Lower lobe of right lung (tissue), 2 donors: Measurements from ENCODE around the gene CDS1. TPM values are rescaled to one million over a fixed set of nuclear protein-coding genes. Genes with fewer than 3 reads are reported as not detected.

Experiments used
- ATAC-seq, 2 donors: fragments of 200-7000 bp; cut with Tn5 transposase; one replicate each; pipeline ENCODE4 v1.9.1; 2020 to 2022; ENCODE audit warnings: mild to moderate bottlenecking in 2 of 2, moderate library complexity in 2 of 2
- DNase-seq: peaks from one replicate; pipeline ENCODE4 v3.0.0-alpha.2; 2020
- H3K27ac ChIP-seq: fragments of 200-600 bp; one replicate; pipeline ENCODE4 v1.8.0; 2022
- H3K27me3 ChIP-seq: fragments of 200-600 bp; one replicate; pipeline ENCODE4 v1.8.0; 2022; ENCODE audit warnings: low read depth
- H3K36me3 ChIP-seq: fragments of 200-600 bp; one replicate; pipeline ENCODE4 v1.8.0; 2022; ENCODE audit warnings: mild to moderate bottlenecking
- H3K4me1 ChIP-seq: fragments of 200-600 bp; one replicate; pipeline ENCODE4 v1.8.0; 2022
- H3K4me3 ChIP-seq: fragments of 200-600 bp; one replicate; pipeline ENCODE4 v1.8.0; 2022; ENCODE audit warnings: mild to moderate bottlenecking
- H3K9me3 ChIP-seq: fragments of 200-600 bp; one replicate; pipeline ENCODE4 v1.8.0; 2022
- CTCF ChIP-seq: fragments of 200-600 bp; IDR thresholded peaks from one replicate; pipeline ENCODE4 v1.8.0; 2022; ENCODE audit warnings: antibody characterized with exemption, mild to moderate bottlenecking
- intact Hi-C: fragments of 100-400 bp; cut with DNase I; formaldehyde crosslinking; loops from one replicate; pipeline ENCODE4 v1.11.0; 2022
- total RNA-seq: library from RNA; stranded (reverse); fragmentation: NEBNext Ultra II Directional; extraction: Animal tissue kit (Norgen Biotek cat#: 25700); gene quantifications from one replicate; pipeline ENCODE4 v1.2.1, GENCODE V29; 2021
- donor health status: DM: no; HTN: yes; CAD: no; lungs with severe emphysema.

The CDS1 gene
- total RNA-seq, 1 donor from 2014 or later = 24.4 TPM

GRCh38 chr4:84563002-84563401 lies 19.9 kb upstream of the CDS1 start:
- H3K9me3 ChIP-seq = no peaks in the 10 kb centered on the region
- no peak for DNase-seq
- intact Hi-C loops = no loop called here
- H3K27me3 ChIP-seq = no peaks in the 10 kb centered on the region
- H3K4me3 ChIP-seq = no peak overlapping the region
- no peak for TF ChIP-seq CTCF
- no peaks in the 10 kb centered on the region for H3K4me1 ChIP-seq
- no peak overlapping the region for H3K27ac ChIP-seq
- H3K36me3 ChIP-seq = no peaks in the 10 kb centered on the region
- ATAC-seq = no peak

GRCh38 chr4:84565951-84566350 lies 17.0 kb upstream of the CDS1 start:
- Histone ChIP-seq H3K27me3 (no peaks in the 10 kb centered on the region), H3K4me1 (no peaks in the 10 kb centered on the region), H3K4me3 (no peak overlapping the region), H3K36me3 (no peaks in the 10 kb centered on the region), H3K27ac (no peak overlapping the region), H3K9me3 (no peaks in the 10 kb centered on the region)
- intact Hi-C loops = no loop called here
- TF ChIP-seq CTCF = no peak
- no peak for ATAC-seq
- no peak for DNase-seq

GRCh38 chr4:84568496-84568895 lies 14.4 kb upstream of the CDS1 start:
- H3K36me3 ChIP-seq = no peaks in the 10 kb centered on the region
- intact Hi-C loops = no loop called here
- no peak overlapping the region for H3K27ac ChIP-seq
- no peaks in the 10 kb centered on the region for H3K27me3 ChIP-seq
- DNase-seq (no peak), ATAC-seq (no peak)
- no peak for TF ChIP-seq CTCF
- no peak overlapping the region for H3K4me3 ChIP-seq
- no peaks in the 10 kb centered on the region for H3K9me3 ChIP-seq
- H3K4me1 ChIP-seq = no peaks in the 10 kb centered on the region

DNA sequence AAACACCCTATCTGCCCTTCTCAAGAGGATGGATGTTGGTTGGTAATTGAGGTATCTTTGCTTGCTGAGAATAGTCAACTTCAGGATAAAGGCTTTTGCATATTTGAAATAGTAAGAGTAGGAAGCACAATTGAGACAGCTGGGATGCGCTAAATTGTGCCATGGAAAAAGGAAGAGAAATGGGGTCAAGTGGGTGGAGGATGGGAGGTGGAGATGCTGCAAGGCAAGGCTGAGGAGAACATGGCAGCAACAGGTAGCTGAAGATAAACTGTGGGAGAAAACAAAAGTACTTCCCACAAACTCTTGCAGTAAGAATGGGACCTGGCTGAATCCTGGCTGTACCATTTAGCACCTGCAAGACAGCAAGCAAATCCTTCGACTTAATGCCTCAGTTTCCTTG lies 13.9 kb upstream of the CDS1 start:
- no peak for DNase-seq
- H3K27me3 ChIP-seq = no peaks in the 10 kb centered on the region
- no peak for TF ChIP-seq CTCF
- H3K4me3 ChIP-seq = no peak overlapping the region
- no peak for ATAC-seq
- no peaks in the 10 kb centered on the region for H3K9me3 ChIP-seq
- H3K27ac ChIP-seq = no peak overlapping the region
- H3K36me3 ChIP-seq = no peaks in the 10 kb centered on the region
- H3K4me1 ChIP-seq = no peaks in the 10 kb centered on the region
- intact Hi-C loops = no loop called here

GRCh38 chr4:84573385-84574068 lies 9.4 kb upstream of the CDS1 start:
- Histone ChIP-seq H3K36me3 (no peaks in the 10 kb centered on the region), H3K4me3 (no peak overlapping the region), H3K27ac (peak overlapping the region; percentile 15), H3K27me3 (no peaks in the 10 kb centered on the region), H3K9me3 (no peaks in the 10 kb centered on the region), H3K4me1 (no peaks in the 10 kb centered on the region)
- TF ChIP-seq CTCF = no peak
- DNase-seq (no peak), ATAC-seq (peak in 1 of 2 donors; percentile 62)
- intact Hi-C loops = no loop called here
